A673 (cell line): ENCODE results near the gene RNGTT.
"Not testable (repeated sequence)": the region's sequence is repeated elsewhere in the genome, so short reads cannot be mapped to it uniquely, and the experiment has no call there.

Experiments used
- CTCF ChIP-seq: fragments of 300-800, 200-600 bp; sonication (generic); conservative IDR thresholded peaks from 2 replicates; pipeline ENCODE4 v1.5.1; 2017; ENCODE audit warnings: low read depth, mild to moderate bottlenecking, antibody characterized with exemption, low read length, moderate library complexity, mixed read lengths
- EZH2 ChIP-seq: fragments of 200-600 bp; sonication (generic); IDR thresholded peaks from 2 replicates; pipeline ENCODE4 v1.6.1; 2017; ENCODE audit warnings: borderline replicate concordance, low read depth, mild to moderate bottlenecking, mixed read lengths, antibody characterized with exemption, low read length; ENCODE audit not compliant: poor library complexity, severe bottlenecking

- TF ChIP-seq CTCF, EZH2: not testable (repeated sequence)
These were observed 130.3 kb downstream of the RNGTT start for GRCh38 chr6:88833071-88833470.
